Neural crest cell (in vitro differentiated cells): ENCODE measurements around the gene PRPSAP1. TPM values are rescaled to one million over a fixed set of nuclear protein-coding genes. Genes with fewer than 3 reads are reported as not detected.

Source experiments
- DNase-seq: peaks from one replicate; pipeline ENCODE4 v3.0.0; 2021; ENCODE audit warnings: low read depth, mixed read lengths, low spot score
- H3K27ac Mint-ChIP-seq: one replicate; pipeline ENCODE4 v1.8.0; 2021; ENCODE audit warnings: mild to moderate bottlenecking, mixed read lengths; ENCODE audit not compliant: unreplicated experiment
- H3K27me3 Mint-ChIP-seq: 2 replicates; pipeline ENCODE4 v1.8.0; 2021; ENCODE audit warnings: low read depth, mild to moderate bottlenecking, mixed read lengths
- H3K36me3 Mint-ChIP-seq: 2 replicates; pipeline ENCODE4 v1.8.0; 2021; ENCODE audit warnings: low read depth, mild to moderate bottlenecking, mixed read lengths
- H3K4me1 Mint-ChIP-seq: 2 replicates; pipeline ENCODE4 v1.8.0; 2021; ENCODE audit warnings: mixed read lengths
- H3K4me3 Mint-ChIP-seq: one replicate; pipeline ENCODE4 v1.8.0; 2021; ENCODE audit warnings: mild to moderate bottlenecking, mixed read lengths
- H3K9me3 Mint-ChIP-seq: 2 replicates; pipeline ENCODE4 v1.8.0; 2021; ENCODE audit warnings: mixed read lengths
- total RNA-seq: library from RNA; stranded (reverse); gene quantifications from 2 replicates; pipeline ENCODE4 v1.2.1, GENCODE V29; 2021
- TF ChIP-seq, protein P1 (sequence below): fragments of 200-600 bp; sonication (generic); conservative IDR thresholded peaks from 2 replicates; pipeline ENCODE4 v1.5.0; 2021; ENCODE audit warnings: antibody characterized with exemption, mild to moderate bottlenecking

The PRPSAP1 gene
- total RNA-seq, 1 donor from 2014 or later, result 73.6 TPM

DNA sequence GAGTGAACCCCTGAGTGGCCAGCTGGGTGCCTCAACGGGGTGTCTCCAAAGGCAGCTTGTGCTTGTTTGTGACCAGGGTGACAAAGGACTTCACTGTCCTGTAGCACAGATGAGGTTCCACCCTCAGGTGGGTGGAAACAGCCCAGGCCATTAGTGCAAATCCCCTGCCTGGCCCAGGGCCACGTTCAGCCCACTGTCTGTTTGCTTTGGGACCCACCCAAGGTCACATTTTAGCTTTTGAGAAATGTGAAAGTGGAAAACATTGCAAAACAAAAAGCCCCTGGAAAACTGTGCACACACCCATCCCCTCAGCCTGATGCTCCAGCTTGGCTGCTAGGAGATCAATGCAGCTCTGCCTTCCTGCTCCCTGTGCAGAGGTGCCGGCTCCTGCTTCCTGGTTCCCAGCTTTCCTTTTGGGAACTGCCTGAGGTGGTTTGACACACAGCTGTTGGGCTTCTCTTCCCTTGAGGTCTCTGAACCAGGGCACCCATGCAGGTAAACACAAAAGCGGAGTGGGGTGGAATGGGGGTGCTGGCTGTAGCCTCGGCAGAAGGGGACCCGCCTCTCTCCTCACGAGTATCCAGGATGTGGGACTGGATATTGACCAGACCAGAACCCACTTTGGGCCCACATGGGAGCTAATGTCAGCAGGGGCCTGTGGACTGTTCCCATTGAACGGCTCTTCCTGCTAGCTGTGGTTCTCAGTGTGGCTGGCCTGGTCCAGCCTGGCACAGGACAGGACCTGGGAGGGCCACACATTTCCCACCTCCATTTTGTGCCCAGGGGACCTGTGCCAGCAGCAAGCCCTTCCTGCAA, 22.8 kb upstream of the PRPSAP1 start:
- peaks cover 51% of the 10 kb centered on the region for H3K4me1 Mint-ChIP-seq
- H3K36me3 Mint-ChIP-seq, result peaks cover 6% of the 10 kb centered on the region
- no peak overlapping the region for H3K4me3 Mint-ChIP-seq
- H3K27me3 Mint-ChIP-seq, result peaks cover 6% of the 10 kb centered on the region
- no peak for DNase-seq
- peaks cover 2% of the 10 kb centered on the region for H3K9me3 Mint-ChIP-seq
- TF ChIP-seq, protein P1, sequence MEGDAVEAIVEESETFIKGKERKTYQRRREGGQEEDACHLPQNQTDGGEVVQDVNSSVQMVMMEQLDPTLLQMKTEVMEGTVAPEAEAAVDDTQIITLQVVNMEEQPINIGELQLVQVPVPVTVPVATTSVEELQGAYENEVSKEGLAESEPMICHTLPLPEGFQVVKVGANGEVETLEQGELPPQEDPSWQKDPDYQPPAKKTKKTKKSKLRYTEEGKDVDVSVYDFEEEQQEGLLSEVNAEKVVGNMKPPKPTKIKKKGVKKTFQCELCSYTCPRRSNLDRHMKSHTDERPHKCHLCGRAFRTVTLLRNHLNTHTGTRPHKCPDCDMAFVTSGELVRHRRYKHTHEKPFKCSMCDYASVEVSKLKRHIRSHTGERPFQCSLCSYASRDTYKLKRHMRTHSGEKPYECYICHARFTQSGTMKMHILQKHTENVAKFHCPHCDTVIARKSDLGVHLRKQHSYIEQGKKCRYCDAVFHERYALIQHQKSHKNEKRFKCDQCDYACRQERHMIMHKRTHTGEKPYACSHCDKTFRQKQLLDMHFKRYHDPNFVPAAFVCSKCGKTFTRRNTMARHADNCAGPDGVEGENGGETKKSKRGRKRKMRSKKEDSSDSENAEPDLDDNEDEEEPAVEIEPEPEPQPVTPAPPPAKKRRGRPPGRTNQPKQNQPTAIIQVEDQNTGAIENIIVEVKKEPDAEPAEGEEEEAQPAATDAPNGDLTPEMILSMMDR, result no peak
- peak overlapping the region; percentile 27 for H3K27ac Mint-ChIP-seq

DNA sequence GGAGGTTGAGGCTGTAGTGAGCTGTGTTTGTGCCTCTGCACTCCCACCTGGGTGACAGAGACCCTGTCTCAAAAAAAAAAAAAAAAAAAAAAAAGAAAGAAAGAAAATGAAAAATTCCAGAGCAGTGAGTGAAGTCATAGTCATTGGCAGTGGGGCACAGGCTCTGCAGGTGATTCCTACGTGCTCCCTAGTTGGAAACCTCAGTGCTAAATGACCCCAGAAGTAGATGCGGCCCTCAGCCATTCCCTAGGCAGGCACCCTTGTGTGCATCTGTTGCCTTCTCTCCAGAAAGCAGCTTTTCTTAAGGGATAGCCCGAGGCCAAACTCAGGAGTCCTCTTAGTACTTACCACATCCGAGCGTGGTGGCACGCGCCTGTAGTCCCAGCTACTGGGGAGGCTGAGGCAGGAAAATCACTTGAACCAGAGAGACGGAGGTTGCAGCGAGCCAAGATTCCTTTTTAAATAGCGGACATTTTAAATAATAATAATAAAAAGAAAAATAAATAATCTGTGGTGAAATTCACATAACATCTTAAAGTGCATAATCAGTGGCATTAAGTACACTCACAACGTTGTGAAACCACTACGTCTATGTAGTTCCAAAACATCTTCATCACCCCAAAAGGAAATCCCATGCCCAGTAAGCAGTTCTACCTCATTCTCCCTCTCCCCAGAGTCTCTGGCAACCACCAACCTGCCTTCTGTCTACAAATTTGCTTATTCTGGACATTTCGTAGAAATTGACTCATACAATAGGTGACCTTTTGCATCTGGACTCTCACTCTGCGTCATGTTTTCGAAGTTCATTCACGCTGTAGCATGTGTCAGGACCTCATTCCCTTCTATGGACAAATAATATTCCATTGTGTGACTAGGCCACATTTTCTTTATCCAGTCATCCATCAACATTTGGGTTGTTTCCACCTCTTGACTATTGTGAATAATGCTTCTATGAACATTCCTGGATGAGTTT, 18.2 kb upstream of the PRPSAP1 start:
- TF ChIP-seq, protein P1, result no peak
- Mint-ChIP-seq H3K36me3 (no peaks in the 10 kb centered on the region), H3K27ac (no peak overlapping the region), H3K9me3 (no peaks in the 10 kb centered on the region), H3K4me1 (peaks cover 45% of the 10 kb centered on the region), H3K4me3 (no peak overlapping the region), H3K27me3 (no peaks in the 10 kb centered on the region)
- DNase-seq, result no peak

DNA sequence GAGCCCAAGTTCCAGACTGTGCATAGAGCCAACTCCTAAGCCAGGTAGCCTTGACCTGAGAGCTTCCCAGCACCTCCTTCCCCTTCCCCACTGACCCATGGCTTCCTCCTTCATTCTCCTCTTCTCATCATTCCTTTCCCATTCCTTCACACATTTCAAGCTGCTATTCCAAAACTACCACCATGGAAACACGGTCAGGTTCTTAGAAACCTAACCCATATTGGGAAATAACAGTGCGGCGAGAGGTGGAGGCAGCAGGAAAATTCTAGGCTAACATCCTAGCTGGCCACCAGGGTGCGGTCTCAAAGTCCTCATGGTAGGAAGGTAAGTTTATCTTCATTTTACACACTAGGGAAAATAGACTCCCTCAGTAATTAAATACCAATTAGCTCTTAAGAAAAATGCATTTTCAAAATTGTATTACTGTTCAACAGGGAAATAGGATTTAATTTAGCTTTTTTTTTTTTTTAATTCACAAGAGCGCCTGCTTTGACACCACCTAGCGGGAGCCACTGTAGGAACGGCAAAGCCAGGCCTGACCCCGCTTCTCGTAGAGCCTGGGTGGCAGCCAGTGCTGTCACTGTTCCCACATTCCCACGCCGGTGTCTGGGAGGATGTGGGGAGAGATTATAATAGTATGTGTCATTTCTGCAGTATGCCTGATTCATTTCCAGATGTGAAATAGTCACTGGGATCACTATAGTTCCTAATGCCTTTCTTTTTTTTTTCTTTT, 16.7 kb upstream of the PRPSAP1 start:
- no peaks in the 10 kb centered on the region for H3K9me3 Mint-ChIP-seq
- no peaks in the 10 kb centered on the region for H3K36me3 Mint-ChIP-seq
- H3K27me3 Mint-ChIP-seq, result no peaks in the 10 kb centered on the region
- DNase-seq, result no peak
- TF ChIP-seq, protein P1, result peak; percentile 35
- no peak overlapping the region for H3K27ac Mint-ChIP-seq
- no peak overlapping the region for H3K4me3 Mint-ChIP-seq
- peaks cover 46% of the 10 kb centered on the region for H3K4me1 Mint-ChIP-seq

DNA sequence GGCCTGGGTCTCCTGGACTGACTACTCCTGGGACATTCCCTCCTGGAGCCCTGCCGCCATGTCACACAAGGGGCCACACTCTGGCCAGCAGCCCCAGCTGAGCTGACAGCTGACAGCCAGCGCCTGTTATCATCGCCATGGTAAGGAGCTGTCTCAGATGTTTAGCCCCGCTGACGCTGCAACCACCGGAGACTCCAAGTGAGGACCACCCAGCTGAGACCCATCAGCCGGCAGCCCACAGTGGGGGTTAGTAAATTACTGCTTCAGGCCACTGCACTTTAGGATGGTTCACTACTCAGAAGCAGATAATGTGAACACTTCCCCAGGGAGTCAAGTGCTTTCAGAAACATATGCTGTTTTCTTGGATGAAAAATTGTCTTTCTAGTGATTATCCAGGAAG, 16.1 kb upstream of the PRPSAP1 start:
- no peak for DNase-seq
- TF ChIP-seq, protein P1, result no peak
- Mint-ChIP-seq H3K36me3 (no peaks in the 10 kb centered on the region), H3K27me3 (no peaks in the 10 kb centered on the region), H3K9me3 (no peaks in the 10 kb centered on the region), H3K4me3 (no peak overlapping the region), H3K27ac (peak overlapping the region; percentile 86), H3K4me1 (peaks cover 46% of the 10 kb centered on the region)

DNA sequence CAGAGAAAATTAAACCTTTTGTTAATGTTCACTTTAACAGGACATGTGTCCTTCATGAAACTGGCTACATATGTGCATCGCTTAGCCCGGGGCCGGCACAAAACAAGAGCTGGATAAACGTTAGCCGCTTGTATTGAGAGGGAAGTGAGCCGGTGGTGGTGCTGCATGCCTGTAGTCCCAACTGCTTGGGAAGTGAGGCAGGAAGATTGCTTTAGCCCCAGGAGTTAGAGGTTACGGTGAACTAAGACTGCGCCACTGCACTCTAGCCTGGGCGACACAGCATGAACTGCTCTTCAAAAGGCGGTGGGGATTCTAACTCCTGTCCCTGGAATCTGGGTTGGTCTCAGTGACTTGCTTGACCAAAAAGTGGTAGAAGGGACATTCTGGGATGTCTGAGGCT, 15.7 kb upstream of the PRPSAP1 start:
- DNase-seq, result no peak
- Mint-ChIP-seq H3K27me3 (no peaks in the 10 kb centered on the region), H3K9me3 (no peaks in the 10 kb centered on the region), H3K27ac (peak overlapping the region; percentile 86), H3K4me1 (peaks cover 45% of the 10 kb centered on the region), H3K36me3 (no peaks in the 10 kb centered on the region), H3K4me3 (peak overlapping the region; percentile 13)
- TF ChIP-seq, protein P1, result no peak
